ENCODE data around the gene CYP39A1. TPM values are rescaled to one million over a fixed set of nuclear protein-coding genes. Genes with fewer than 3 reads are reported as not detected.

Gene CYP39A1
- total and polyA plus RNA-seq, 2 experiments from 2014 or later, result 1.5 to 3.5 TPM

GRCh38 chr6:46573140-46573539 is 79.5 kb downstream of the CYP39A1 start:
- no peak overlapping the region for H3K27ac ChIP-seq (ENCODE audit: low read depth)
- DNase-seq (ENCODE audit: low spot score) (no peak), ATAC-seq (no peak)
- TF ChIP-seq JUNB (IDR thresholded peaks at IDR 0.05; ENCODE audit: unreplicated experiment) (no peak), STAT1 (IDR thresholded peaks at IDR 0.05; ENCODE audit: unreplicated experiment) (no peak), REST (IDR thresholded peaks at IDR 0.05; ENCODE audit: unreplicated experiment) (no peak), ZNF462 (CRISPR knock-in tag; IDR thresholded peaks at IDR 0.05) (no peak), CTCF (conservative IDR thresholded peaks at IDR 0.05; ENCODE audit: low read depth in 2 of 2) (no peak), ZNF331 (CRISPR knock-in tag; IDR thresholded peaks at IDR 0.05; ENCODE audit: low read depth) (no peak), ZNF114 (CRISPR knock-in tag; IDR thresholded peaks at IDR 0.05) (no peak), POLR2AphosphoS5 (IDR thresholded peaks at IDR 0.05; ENCODE audit: low read depth) (no peak), ETS1 (IDR thresholded peaks at IDR 0.05) (no peak), EZH2phosphoT487 (IDR thresholded peaks at IDR 0.05; ENCODE audit: unreplicated experiment) (no peak), CREB1 (CRISPR knock-in tag; IDR thresholded peaks at IDR 0.05; ENCODE audit: low read depth) (no peak), EZH2 (IDR thresholded peaks at IDR 0.05; ENCODE audit: low read depth, unreplicated experiment) (no peak), NANOG (IDR thresholded peaks at IDR 0.05; ENCODE audit: borderline replicate concordance) (no peak)
- no peak overlapping the region for H3K4me3 ChIP-seq
- Mint-ChIP-seq H3K9me3 (no peaks in the 10 kb centered on the region), H3K27ac (no peak overlapping the region), H3K36me3 (ENCODE audit: low read depth) (no peaks in the 10 kb centered on the region), H3K4me1 (no peaks in the 10 kb centered on the region), H3K4me3 (no peak overlapping the region), H3K27me3 (ENCODE audit: insufficient read depth, low read depth, poor library complexity) (no peaks in the 10 kb centered on the region)
- H3K79me2 ChIP-seq (replicated peaks; ENCODE audit: insufficient read depth), result no peaks in the 10 kb centered on the region
- H2AFZ ChIP-seq, result no peak overlapping the region
- no peaks in the 10 kb centered on the region for H3F3A ChIP-seq (replicated peaks; ENCODE audit: low read depth)
- H3K36me3 ChIP-seq (ENCODE audit: insufficient read depth), result no peaks in the 10 kb centered on the region
- no peaks in the 10 kb centered on the region for H4K20me1 ChIP-seq (replicated peaks; ENCODE audit: insufficient read depth)
- no peaks in the 10 kb centered on the region for H3K4me1 ChIP-seq (ENCODE audit: insufficient read depth)
- no peak overlapping the region for H3K4me2 ChIP-seq
- peaks cover 6% of the 10 kb centered on the region; the same call in 1 of the 2 replicates for H3K9me2 ChIP-seq (ENCODE audit: insufficient read depth)
- no peaks in the 10 kb centered on the region for H3K27me3 ChIP-seq (ENCODE audit: insufficient read depth)
